Effector memory CD4-positive, alpha-beta T cell (primary cell): ENCODE data around the gene DLX6.
A peak's percentile ranks its signal among the peaks of the same experiment; 100 is the strongest.

Experiments
- DNase-seq, 3 donors: peaks; one replicate each; pipeline ENCODE4 v3.0.0-alpha.2; 2020
- H3K27ac ChIP-seq: 2 replicates; pipeline ENCODE4 v1.7.0; 2013; ENCODE audit warnings: mild to moderate bottlenecking, low read length, moderate library complexity; ENCODE audit not compliant: insufficient read depth, poor library complexity, severe bottlenecking
- H3K27me3 ChIP-seq: replicated peaks from 2 replicates; pipeline ENCODE4 v1.7.0; 2013; ENCODE audit warnings: mild to moderate bottlenecking, low read length; ENCODE audit not compliant: insufficient read depth, control insufficient read depth, poor library complexity, severe bottlenecking
- H3K36me3 ChIP-seq: 2 replicates; pipeline ENCODE4 v1.7.0; 2013; ENCODE audit warnings: mild to moderate bottlenecking, low read length, moderate library complexity; ENCODE audit not compliant: control insufficient read depth, insufficient read depth
- H3K4me1 ChIP-seq: 2 replicates; pipeline ENCODE4 v1.7.0; 2013; ENCODE audit warnings: low read length, mild to moderate bottlenecking; ENCODE audit not compliant: control insufficient read depth, insufficient read depth, poor library complexity, severe bottlenecking
- H3K4me3 ChIP-seq: 2 replicates; pipeline ENCODE4 v1.7.0; 2013; ENCODE audit warnings: low read length, low read depth, mild to moderate bottlenecking; ENCODE audit not compliant: insufficient read depth, poor library complexity, severe bottlenecking
- H3K9me3 ChIP-seq: 2 replicates; pipeline ENCODE4 v1.7.0; 2013; ENCODE audit warnings: mild to moderate bottlenecking, low read length, moderate library complexity; ENCODE audit not compliant: control insufficient read depth

DLX6 gene

GRCh38 chr7:97003262-97004246 lies 1.8 kb upstream of the DLX6 start:
- Histone ChIP-seq H3K4me3 (no peak overlapping the region), H3K4me1 (peaks cover 20% of the 10 kb centered on the region), H3K27me3 (peaks cover 52% of the 10 kb centered on the region), H3K9me3 (no peaks in the 10 kb centered on the region), H3K27ac (no peak overlapping the region), H3K36me3 (no peaks in the 10 kb centered on the region)
- no peak for DNase-seq

GRCh38 chr7:97004247-97005182 lies 838 bp upstream of the DLX6 start:
- H3K27me3 ChIP-seq, result peaks cover 53% of the 10 kb centered on the region
- peaks cover 20% of the 10 kb centered on the region for H3K4me1 ChIP-seq
- H3K9me3 ChIP-seq, result no peaks in the 10 kb centered on the region
- H3K27ac ChIP-seq, result no peak overlapping the region
- peak overlapping the region; percentile 7 for H3K4me3 ChIP-seq
- no peaks in the 10 kb centered on the region for H3K36me3 ChIP-seq
- no peak for DNase-seq

GRCh38 chr7:97006055-97006815 lies 882 bp downstream of the DLX6 start:
- peaks cover 56% of the 10 kb centered on the region for H3K27me3 ChIP-seq
- no peak for DNase-seq
- H3K36me3 ChIP-seq, result no peaks in the 10 kb centered on the region
- H3K4me3 ChIP-seq, result peak overlapping the region; percentile 35
- H3K4me1 ChIP-seq, result peaks cover 20% of the 10 kb centered on the region
- H3K9me3 ChIP-seq, result no peaks in the 10 kb centered on the region
- H3K27ac ChIP-seq, result no peak overlapping the region

- peaks cover 56% of the 10 kb centered on the region for H3K27me3 ChIP-seq
- H3K4me3 ChIP-seq, result no peak overlapping the region
- H3K36me3 ChIP-seq, result no peaks in the 10 kb centered on the region
- no peak overlapping the region for H3K27ac ChIP-seq
- H3K4me1 ChIP-seq, result peaks cover 20% of the 10 kb centered on the region
- H3K9me3 ChIP-seq, result no peaks in the 10 kb centered on the region
- DNase-seq, result no peak
Measured at GRCh38 chr7:97006816-97007582, 1.6 kb downstream of the DLX6 start.

- Histone ChIP-seq H3K4me3 (no peak overlapping the region), H3K36me3 (no peaks in the 10 kb centered on the region), H3K4me1 (peaks cover 20% of the 10 kb centered on the region), H3K27ac (no peak overlapping the region), H3K27me3 (peaks cover 54% of the 10 kb centered on the region), H3K9me3 (no peaks in the 10 kb centered on the region)
- DNase-seq, result no peak
Measured at GRCh38 chr7:97007583-97007861, 2.2 kb downstream of the DLX6 start.

GRCh38 chr7:97008275-97008917 lies 3.0 kb downstream of the DLX6 start:
- no peaks in the 10 kb centered on the region for H3K9me3 ChIP-seq
- no peak overlapping the region for H3K4me3 ChIP-seq
- no peak for DNase-seq
- no peak overlapping the region for H3K27ac ChIP-seq
- H3K36me3 ChIP-seq, result no peaks in the 10 kb centered on the region
- peaks cover 53% of the 10 kb centered on the region for H3K27me3 ChIP-seq
- H3K4me1 ChIP-seq, result peaks cover 20% of the 10 kb centered on the region

GRCh38 chr7:97009753-97010732 lies 4.7 kb downstream of the DLX6 start:
- no peak overlapping the region for H3K4me3 ChIP-seq
- H3K9me3 ChIP-seq, result no peaks in the 10 kb centered on the region
- H3K4me1 ChIP-seq, result peaks cover 16% of the 10 kb centered on the region
- no peak for DNase-seq
- no peaks in the 10 kb centered on the region for H3K36me3 ChIP-seq
- H3K27ac ChIP-seq, result no peak overlapping the region
- H3K27me3 ChIP-seq, result peaks cover 47% of the 10 kb centered on the region

- Histone ChIP-seq H3K4me3 (no peak overlapping the region), H3K9me3 (no peaks in the 10 kb centered on the region), H3K27me3 (peaks cover 52% of the 10 kb centered on the region), H3K36me3 (no peaks in the 10 kb centered on the region), H3K4me1 (peaks cover 7% of the 10 kb centered on the region), H3K27ac (no peak overlapping the region)
- no peak for DNase-seq
Measured at GRCh38 chr7:97011104-97011503, 5.8 kb downstream of the DLX6 start.
